CD4-positive, alpha-beta T cell (primary cell): ENCODE results near the gene LRRFIP2. TPM values are rescaled to one million over a fixed set of nuclear protein-coding genes. Genes with fewer than 3 reads are reported as not detected.

Experiments used
- ATAC-seq: fragments of 200-7000 bp; cut with Tn5 transposase; one replicate; pipeline ENCODE4 v1.10.0; 2022; ENCODE audit warnings: mild to moderate bottlenecking; ENCODE audit not compliant: poor library complexity
- CTCF ChIA-PET: fragments of 350-600 bp; sonication (Branson Sonifier 250); formaldehyde crosslinking; loops from one replicate; lab custom pipeline; 2021; ENCODE audit warnings: antibody characterized with exemption, inconsistent platforms; lab: Charles Lee
- POLR2A ChIA-PET: fragments of 350-600 bp; sonication (Branson Sonifier 250); formaldehyde crosslinking; loops from one replicate; lab custom pipeline; 2021; ENCODE audit warnings: antibody characterized with exemption, inconsistent platforms; lab: Charles Lee
- DNase-seq, 14 experiments: peaks; one replicate each; pipeline ENCODE4 v3.0.0-alpha.2; 2013 to 2020; ENCODE audit warnings: mixed read lengths in 2 of 14
- H3K27ac ChIP-seq, 2 donors: one replicate each; pipeline versions ENCODE4 v1.5.1 to v1.7.0; 2013; ENCODE audit warnings: low read length in 2 of 2, low read depth in 1 of 2, mild to moderate bottlenecking in 1 of 2
- H3K27me3 ChIP-seq, 2 experiments: 1 replicate in 1 of 2; 2 replicates in 1 of 2; pipeline versions ENCODE4 v1.6.1 to v1.7.0; 2013; ENCODE audit warnings: low read length in 2 of 2, control low read depth in 1 of 2, mild to moderate bottlenecking in 1 of 2, moderate library complexity in 1 of 2; ENCODE audit not compliant: insufficient read depth in 2 of 2, control insufficient read depth in 1 of 2
- H3K36me3 ChIP-seq: one replicate; pipeline ENCODE4 v1.6.1; 2013; ENCODE audit warnings: low read length, control low read depth; ENCODE audit not compliant: insufficient read depth
- H3K4me1 ChIP-seq: one replicate; pipeline ENCODE4 v1.6.1; 2013; ENCODE audit warnings: low read length, control low read depth; ENCODE audit not compliant: insufficient read depth
- H3K4me3 ChIP-seq: one replicate; pipeline ENCODE4 v1.5.1; 2013; ENCODE audit warnings: mild to moderate bottlenecking, low read length, moderate library complexity
- H3K9me3 ChIP-seq, 2 experiments: 1 replicate in 1 of 2; 2 replicates in 1 of 2; pipeline versions ENCODE4 v1.6.1 to v1.7.0; 2013; ENCODE audit warnings: low read length in 2 of 2, mild to moderate bottlenecking in 2 of 2, control low read depth in 1 of 2, moderate library complexity in 1 of 2; ENCODE audit not compliant: control insufficient read depth in 1 of 2, insufficient read depth in 1 of 2
- H3K27ac Mint-ChIP-seq: one replicate; pipeline ENCODE4 v1.8.0; 2020; ENCODE audit warnings: mixed read lengths
- H3K27me3 Mint-ChIP-seq: one replicate; pipeline ENCODE4 v1.8.0; 2021; ENCODE audit warnings: mixed read lengths
- H3K36me3 Mint-ChIP-seq: one replicate; pipeline ENCODE4 v1.8.0; 2021; ENCODE audit warnings: low read depth, mixed read lengths
- H3K4me1 Mint-ChIP-seq: one replicate; pipeline ENCODE4 v1.8.0; 2021; ENCODE audit warnings: low read depth, mixed read lengths
- H3K4me3 Mint-ChIP-seq: one replicate; pipeline ENCODE4 v1.8.0; 2020; ENCODE audit warnings: mild to moderate bottlenecking, mixed read lengths
- H3K9me3 Mint-ChIP-seq: one replicate; pipeline ENCODE4 v1.8.0; 2020; ENCODE audit warnings: mixed read lengths
- intact Hi-C, 2 experiments: fragments of 100-400 bp; cut with DNase I in 1 of 2; cut with micrococcal nuclease in 1 of 2; formaldehyde crosslinking; loops; one replicate each; pipeline versions ENCODE4 v1.15.1 to v1.9.0; 2023 to 2025; cut with DNase I, micrococcal nuclease
- total RNA-seq, 174 experiments: library from RNA in 2 of 174; stranded (reverse) in 2 of 174; gene quantifications; one replicate each; pipeline ENCODE4 v1.2.3 and lab custom pipeline; 2021 to 2026
- TF ChIP-seq, protein P1 (sequence below): fragments of 200-600 bp; IDR thresholded peaks from one replicate; pipeline ENCODE4 v1.8.0; 2022; ENCODE audit warnings: antibody characterized with exemption, mild to moderate bottlenecking

LRRFIP2 gene
- total RNA-seq, 2 experiments from 2014 or later = 34.2 to 34.8 TPM

DNA sequence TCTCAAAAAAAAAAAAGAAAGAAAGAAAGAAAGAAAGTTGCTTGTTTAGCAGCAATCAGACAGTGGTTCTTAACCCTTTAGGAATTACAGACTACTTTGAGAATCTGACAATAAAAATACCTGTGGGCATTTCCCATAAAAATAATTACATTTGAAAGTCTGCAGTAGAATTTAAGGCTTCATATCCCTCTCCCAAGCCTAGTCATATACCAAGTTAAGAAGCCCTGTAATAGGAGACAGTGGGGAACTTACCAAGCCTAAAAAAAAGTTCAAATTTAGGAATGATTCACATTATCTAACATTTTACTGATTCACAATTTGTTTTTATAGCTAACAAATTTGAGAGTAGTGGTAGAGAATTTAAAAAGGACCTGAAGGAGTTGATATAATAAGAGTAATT lies 47.5 kb downstream of the LRRFIP2 start:
- ATAC-seq (no peak), DNase-seq (no peak)
- H3K27ac ChIP-seq = no peak overlapping the region
- intact Hi-C loops = no loop called here
- no peak overlapping the region for H3K4me3 ChIP-seq
- peaks cover 8% of the 10 kb centered on the region for H3K4me1 Mint-ChIP-seq
- H3K27ac Mint-ChIP-seq = no peak overlapping the region
- no peaks in the 10 kb centered on the region for H3K9me3 Mint-ChIP-seq
- H3K4me1 ChIP-seq = no peaks in the 10 kb centered on the region
- H3K36me3 Mint-ChIP-seq = peaks cover 42% of the 10 kb centered on the region
- no peaks in the 10 kb centered on the region for H3K9me3 ChIP-seq
- no peak overlapping the region for H3K4me3 Mint-ChIP-seq
- ChIA-PET CTCF (no interaction called here), POLR2A (no interaction called here)
- no peaks in the 10 kb centered on the region for H3K27me3 ChIP-seq
- H3K36me3 ChIP-seq = no peaks in the 10 kb centered on the region
- TF ChIP-seq, protein P1, sequence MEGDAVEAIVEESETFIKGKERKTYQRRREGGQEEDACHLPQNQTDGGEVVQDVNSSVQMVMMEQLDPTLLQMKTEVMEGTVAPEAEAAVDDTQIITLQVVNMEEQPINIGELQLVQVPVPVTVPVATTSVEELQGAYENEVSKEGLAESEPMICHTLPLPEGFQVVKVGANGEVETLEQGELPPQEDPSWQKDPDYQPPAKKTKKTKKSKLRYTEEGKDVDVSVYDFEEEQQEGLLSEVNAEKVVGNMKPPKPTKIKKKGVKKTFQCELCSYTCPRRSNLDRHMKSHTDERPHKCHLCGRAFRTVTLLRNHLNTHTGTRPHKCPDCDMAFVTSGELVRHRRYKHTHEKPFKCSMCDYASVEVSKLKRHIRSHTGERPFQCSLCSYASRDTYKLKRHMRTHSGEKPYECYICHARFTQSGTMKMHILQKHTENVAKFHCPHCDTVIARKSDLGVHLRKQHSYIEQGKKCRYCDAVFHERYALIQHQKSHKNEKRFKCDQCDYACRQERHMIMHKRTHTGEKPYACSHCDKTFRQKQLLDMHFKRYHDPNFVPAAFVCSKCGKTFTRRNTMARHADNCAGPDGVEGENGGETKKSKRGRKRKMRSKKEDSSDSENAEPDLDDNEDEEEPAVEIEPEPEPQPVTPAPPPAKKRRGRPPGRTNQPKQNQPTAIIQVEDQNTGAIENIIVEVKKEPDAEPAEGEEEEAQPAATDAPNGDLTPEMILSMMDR = no peak
- no peaks in the 10 kb centered on the region for H3K27me3 Mint-ChIP-seq

DNA sequence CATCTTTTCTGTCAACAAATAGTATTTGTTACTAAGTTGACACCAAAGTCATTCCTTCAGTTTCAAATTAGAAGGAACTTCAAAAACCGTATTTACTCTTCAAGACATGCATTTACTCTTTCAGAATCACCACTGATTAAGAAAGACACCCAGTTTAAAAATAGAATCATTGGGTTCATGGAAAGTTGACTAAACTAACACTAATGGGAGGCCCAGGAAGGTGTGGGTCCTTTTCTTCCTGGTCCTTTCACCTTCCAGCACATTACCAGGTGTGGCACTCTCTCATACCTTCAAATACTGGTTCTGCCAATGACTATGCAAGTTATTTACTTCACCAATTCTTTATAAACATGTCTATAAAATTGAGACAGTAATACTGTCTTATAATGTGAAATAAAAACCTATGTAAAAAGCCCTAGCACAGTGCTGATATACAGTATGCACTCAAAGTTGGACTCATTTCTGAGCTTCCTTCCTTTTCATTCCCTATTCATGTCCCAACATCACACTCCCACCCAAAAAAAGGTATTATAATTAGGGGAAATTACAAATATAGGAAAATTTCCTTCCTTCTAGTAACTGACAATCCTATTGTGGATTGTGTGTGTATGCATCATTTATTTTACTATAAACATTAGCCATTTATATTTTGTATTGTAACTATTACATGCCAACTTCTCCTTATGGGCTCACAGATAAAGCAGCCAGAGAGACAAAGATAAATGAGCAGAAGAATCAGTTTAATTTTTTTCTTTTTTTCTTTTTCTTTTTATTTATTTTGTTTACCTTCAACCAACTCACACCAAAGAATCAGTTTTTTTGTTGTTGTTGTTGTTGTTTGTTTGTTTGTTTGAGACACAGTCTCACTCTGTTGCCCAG lies 48.9 kb downstream of the LRRFIP2 start:
- ATAC-seq = no peak
- intact Hi-C loops = no loop called here

DNA sequence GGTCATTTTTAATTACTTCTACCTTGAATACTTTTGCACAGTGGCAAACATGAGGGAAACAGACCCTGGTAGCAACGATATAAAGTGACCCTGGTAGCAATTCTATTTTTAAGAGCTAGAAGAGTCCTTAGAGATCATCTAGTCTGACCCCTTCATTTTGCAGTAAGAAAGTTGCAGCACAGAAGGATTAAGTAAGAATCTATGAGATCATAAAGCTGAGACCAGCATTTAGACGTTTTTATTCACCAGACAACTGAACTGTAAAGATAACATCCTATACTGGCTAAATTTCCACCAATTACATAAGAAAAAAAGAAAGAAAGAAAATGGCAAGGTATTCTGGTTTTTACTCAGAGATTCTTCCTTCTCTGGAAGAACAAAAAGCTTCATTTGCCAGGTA lies 49.9 kb downstream of the LRRFIP2 start:
- H3K27ac ChIP-seq = no peak overlapping the region
- DNase-seq (no peak), ATAC-seq (no peak)
- H3K4me1 ChIP-seq = no peaks in the 10 kb centered on the region
- Mint-ChIP-seq H3K27ac (no peak overlapping the region), H3K4me3 (no peak overlapping the region), H3K9me3 (no peaks in the 10 kb centered on the region), H3K27me3 (no peaks in the 10 kb centered on the region), H3K36me3 (peaks cover 41% of the 10 kb centered on the region), H3K4me1 (no peaks in the 10 kb centered on the region)
- intact Hi-C loops = no loop called here
- ChIA-PET CTCF (no interaction called here), POLR2A (no interaction called here)
- H3K27me3 ChIP-seq = no peaks in the 10 kb centered on the region
- no peak overlapping the region for H3K4me3 ChIP-seq
- TF ChIP-seq, protein P1 = no peak
- H3K36me3 ChIP-seq = no peaks in the 10 kb centered on the region
- H3K9me3 ChIP-seq = no peaks in the 10 kb centered on the region

More for the DNA sequence above, 48.9 kb downstream of the LRRFIP2 start:
- POLR2A ChIA-PET = no interaction called here
- no peaks in the 10 kb centered on the region for H3K4me1 ChIP-seq
- no peaks in the 10 kb centered on the region for H3K36me3 ChIP-seq
- H3K27me3 ChIP-seq = no peaks in the 10 kb centered on the region
- H3K4me1 Mint-ChIP-seq = no peaks in the 10 kb centered on the region
- H3K4me3 Mint-ChIP-seq = no peak overlapping the region
- no peak overlapping the region for H3K27ac ChIP-seq
- H3K27ac Mint-ChIP-seq = no peak overlapping the region
- TF ChIP-seq, protein P1 = no peak
- no peak for DNase-seq
- CTCF ChIA-PET = no interaction called here
- no peaks in the 10 kb centered on the region for H3K27me3 Mint-ChIP-seq
- H3K4me3 ChIP-seq = no peak overlapping the region
- H3K9me3 Mint-ChIP-seq = no peaks in the 10 kb centered on the region
- H3K36me3 Mint-ChIP-seq = peaks cover 47% of the 10 kb centered on the region
- H3K9me3 ChIP-seq = no peaks in the 10 kb centered on the region
